Vagina (tissue), 2 donors: Measurements from ENCODE around the gene EFNB2.
A peak's percentile ranks its signal among the peaks of the same experiment; 100 is the strongest.

Experiments
- POLR2A ChIP-seq, 2 donors: fragments of 450-650 bp; IDR thresholded peaks; one replicate each; pipeline ENCODE4 v1.6.1; 2017; ENCODE audit warnings: antibody characterized with exemption in 2 of 2, mild to moderate bottlenecking in 2 of 2, moderate library complexity in 2 of 2
- POLR2AphosphoS5 ChIP-seq, 2 donors: sonication (generic); formaldehyde crosslinking; IDR thresholded peaks; one replicate each; pipeline ENCODE4 v1.9.0; 2017; ENCODE audit warnings: antibody characterized with exemption in 2 of 2, mild to moderate bottlenecking in 2 of 2, low read depth in 1 of 2; ENCODE audit not compliant: insufficient read depth in 1 of 2
- TF ChIP-seq, protein P1 (sequence below), 3 experiments: fragments of 450-650 bp in 2 of 3; fragments of 200-600 bp in 1 of 3; sonication (generic) in 1 of 3; IDR thresholded peaks; one replicate each; pipeline ENCODE4 v1.5.1; 2017 to 2019; ENCODE audit warnings: antibody characterized with exemption in 3 of 3, mild to moderate bottlenecking in 2 of 3, moderate library complexity in 2 of 3

DNA sequence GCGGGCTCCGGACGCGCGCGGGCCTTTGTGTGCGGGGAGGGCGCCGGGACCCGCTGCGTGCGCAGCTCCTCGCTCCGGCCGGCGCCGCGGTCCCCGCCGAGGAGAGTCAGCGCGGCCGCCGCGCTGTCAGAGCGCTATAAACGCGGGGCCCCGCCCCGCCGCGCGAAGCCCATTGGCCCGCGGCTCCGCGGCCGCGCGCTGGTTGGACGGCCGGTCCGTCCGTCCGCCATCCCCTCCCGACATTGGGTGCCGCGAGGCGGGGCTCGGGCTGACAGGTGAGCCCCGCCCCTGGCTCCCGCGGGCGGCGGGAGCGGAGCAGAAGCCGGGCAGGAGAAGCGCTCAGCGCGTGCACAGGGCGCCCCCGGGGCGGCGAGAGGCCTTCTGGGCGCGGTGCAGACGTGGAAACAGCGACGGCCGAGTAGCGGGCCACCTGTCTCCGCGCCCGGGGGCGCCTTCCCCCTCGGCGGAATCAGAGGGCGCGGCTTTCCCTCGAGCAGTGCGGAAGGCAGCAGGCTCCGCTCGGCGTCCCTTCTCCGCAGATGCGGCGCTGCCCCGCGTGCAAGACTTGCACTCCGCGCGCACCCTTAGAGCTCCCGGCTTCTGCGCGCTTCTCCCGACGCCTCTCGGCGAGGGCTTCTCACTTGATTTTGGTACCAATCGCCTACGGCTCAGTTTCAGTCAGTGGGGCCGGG is at the start of gene EFNB2:
- TF ChIP-seq POLR2AphosphoS5 (IDR thresholded peaks at IDR 0.05; ENCODE audit: insufficient read depth in 1 of 2, low read depth in 1 of 2) (peak in 1 of 2 donors; percentile 56), POLR2A (IDR thresholded peaks at IDR 0.05) (peak; percentile 91 to 93)
- TF ChIP-seq, protein P1, sequence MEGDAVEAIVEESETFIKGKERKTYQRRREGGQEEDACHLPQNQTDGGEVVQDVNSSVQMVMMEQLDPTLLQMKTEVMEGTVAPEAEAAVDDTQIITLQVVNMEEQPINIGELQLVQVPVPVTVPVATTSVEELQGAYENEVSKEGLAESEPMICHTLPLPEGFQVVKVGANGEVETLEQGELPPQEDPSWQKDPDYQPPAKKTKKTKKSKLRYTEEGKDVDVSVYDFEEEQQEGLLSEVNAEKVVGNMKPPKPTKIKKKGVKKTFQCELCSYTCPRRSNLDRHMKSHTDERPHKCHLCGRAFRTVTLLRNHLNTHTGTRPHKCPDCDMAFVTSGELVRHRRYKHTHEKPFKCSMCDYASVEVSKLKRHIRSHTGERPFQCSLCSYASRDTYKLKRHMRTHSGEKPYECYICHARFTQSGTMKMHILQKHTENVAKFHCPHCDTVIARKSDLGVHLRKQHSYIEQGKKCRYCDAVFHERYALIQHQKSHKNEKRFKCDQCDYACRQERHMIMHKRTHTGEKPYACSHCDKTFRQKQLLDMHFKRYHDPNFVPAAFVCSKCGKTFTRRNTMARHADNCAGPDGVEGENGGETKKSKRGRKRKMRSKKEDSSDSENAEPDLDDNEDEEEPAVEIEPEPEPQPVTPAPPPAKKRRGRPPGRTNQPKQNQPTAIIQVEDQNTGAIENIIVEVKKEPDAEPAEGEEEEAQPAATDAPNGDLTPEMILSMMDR (IDR thresholded peaks at IDR 0.05): no peak
